ENCODE data around the gene CYRIA. TPM values are rescaled to one million over a fixed set of nuclear protein-coding genes. Genes with fewer than 3 reads are reported as not detected.
A peak's percentile ranks its signal among the peaks of the same experiment; 100 is the strongest.

CYRIA gene
- 10 to 100 TPM in 2 of 9 donors, 1 to 10 TPM in 6, under 1 TPM in 1; 0.86 to 19.9 (median 3.0) TPM for total RNA-seq
- 1 to 10 TPM in 1 of 2 donors, under 1 TPM in 1; 0.95 to 1.6 TPM for polyA plus RNA-seq
- long read RNA-seq, donor 1, full-length matches to known transcripts, result 2 of 4 reads
- long read RNA-seq, donor 1, partial matches to known transcripts, result 1 of 4 reads
- long read RNA-seq, donor 1, other reads (novel, unspliced or antisense), result 1 of 4 reads
- long read RNA-seq, donor 2, full-length matches to known transcripts, result 2 of 3 reads
- long read RNA-seq, donor 2, partial matches to known transcripts, result 0 of 3 reads
- long read RNA-seq, donor 2, other reads (novel, unspliced or antisense), result 1 of 3 reads
- long read RNA-seq, donor 3, full-length matches to known transcripts, result 4 of 6 reads
- long read RNA-seq, donor 3, partial matches to known transcripts, result 1 of 6 reads
- long read RNA-seq, donor 3, other reads (novel, unspliced or antisense), result 1 of 6 reads

GRCh38 chr2:16665748-16666448 lies at the start of gene CYRIA:
Gene CYRIA (minus strand): TSS chr2:16665834. CDS start chr2:16588119, 77,715 bp downstream.
- H3K27ac ChIP-seq, result peak within 1 kb of the TSS; percentile 11 to 86 (median 72)
- peaks cover 0 to 49% (median 18%) of the 10 kb centered on the region in 12 donors for H3K4me1 ChIP-seq
- H3K4me3 ChIP-seq, result peak within 1 kb of the TSS; percentile 32 to 94 (median 70)
- no peaks in the 10 kb centered on the region for H3K36me3 ChIP-seq
- TF ChIP-seq CTCF (IDR thresholded peaks at IDR 0.05) (no peak), POLR2A (IDR thresholded peaks at IDR 0.05) (no peak)
- intact Hi-C loops (cut with DNase I), result loop anchor here in 5 of 10 donors (5.0 to 10.0 kb wide), 3 partner anchors 34 to 51 kb away; no protein-coding TSS in a partner anchor
- ATAC-seq (peak; percentile 17 to 85 (median 82)), DNase-seq (peak; percentile 58 to 87 (median 80))
- no peaks in the 10 kb centered on the region for H3K27me3 ChIP-seq
- 4 to 16% (median 7%) methylated on average over 14 to 54 of the region's 54 CpGs for WGBS, 4 donors
- H3K9me3 ChIP-seq, result no peaks in the 10 kb centered on the region

- intact Hi-C loops (cut with DNase I), result no loop called here
- Histone ChIP-seq H3K27ac (no peak overlapping the region), H3K9me3 (no peaks in the 10 kb centered on the region), H3K4me1 (peaks cover 0 to 28% (median 3%) of the 10 kb centered on the region in 12 donors), H3K36me3 (no peaks in the 10 kb centered on the region), H3K4me3 (no peak overlapping the region), H3K27me3 (no peaks in the 10 kb centered on the region)
- no peak for ATAC-seq
- no peak for DNase-seq
- no peak for TF ChIP-seq POLR2A (IDR thresholded peaks at IDR 0.05)
- no peak for TF ChIP-seq CTCF (IDR thresholded peaks at IDR 0.05)
- WGBS, 4 donors, result 47 to 61% (median 51%) methylated on average over 5 of the region's 5 CpGs
Observed at GRCh38 chr2:16713011-16713423, 47.4 kb upstream of the CYRIA start.

- no peaks in the 10 kb centered on the region for H3K27me3 ChIP-seq
- no peak overlapping the region for H3K4me3 ChIP-seq
- DNase-seq (no peak), ATAC-seq (no peak)
- H3K27ac ChIP-seq, result no peak overlapping the region
- TF ChIP-seq POLR2A (IDR thresholded peaks at IDR 0.05) (no peak), CTCF (IDR thresholded peaks at IDR 0.05) (no peak)
- no peaks in the 10 kb centered on the region for H3K4me1 ChIP-seq
- no peaks in the 10 kb centered on the region for H3K36me3 ChIP-seq
- no peaks in the 10 kb centered on the region for H3K9me3 ChIP-seq
- 78 to 95% (median 87%) methylated on average over 2 of the region's 2 CpGs for WGBS, 4 donors
- intact Hi-C loops (cut with DNase I), result no loop called here
Observed at GRCh38 chr2:16709769-16710168, 44.1 kb upstream of the CYRIA start.

- H3K4me1 ChIP-seq, result no peaks in the 10 kb centered on the region
- H3K9me3 ChIP-seq, result peaks cover 0 to 10% (median 0%) of the 10 kb centered on the region in 12 donors
- DNase-seq (no peak), ATAC-seq (no peak)
- no peak overlapping the region for H3K27ac ChIP-seq
- intact Hi-C loops (cut with DNase I), result no loop called here
- TF ChIP-seq POLR2A (IDR thresholded peaks at IDR 0.05), result no peak
- TF ChIP-seq CTCF (IDR thresholded peaks at IDR 0.05), result no peak
- H3K27me3 ChIP-seq, result no peaks in the 10 kb centered on the region
- H3K4me3 ChIP-seq, result no peak overlapping the region
- no peaks in the 10 kb centered on the region for H3K36me3 ChIP-seq
- 90 to 96% (median 91%) methylated on average over 2 of the region's 2 CpGs for WGBS, 4 donors
Observed at GRCh38 chr2:16708173-16708572, 42.5 kb upstream of the CYRIA start.

Measured in heart left ventricle (tissue), 16 donors.